ENCODE data around the gene PAX6.

- TF ChIP-seq CTCF (IDR thresholded peaks at IDR 0.05) (no peak), POLR2A (IDR thresholded peaks at IDR 0.05) (no peak)
Observed at GRCh38 chr11:31767685-31768084, 43.4 kb downstream of the PAX6 start.
